GM12865 (cell line): ENCODE results near the gene KIAA0753.
A peak's percentile ranks its signal among the peaks of the same experiment; 100 is the strongest.
"Not testable (repeated sequence)": the region's sequence is repeated elsewhere in the genome, so short reads cannot be mapped to it uniquely, and the experiment has no call there.

Experiments
- DNase-seq: peaks from one replicate; pipeline ENCODE4 v3.0.0; 2010; ENCODE audit warnings: low read depth
- H3K4me3 ChIP-seq: 2 replicates; pipeline ENCODE4 v1.5.1; 2011; ENCODE audit warnings: mild to moderate bottlenecking, low read depth, low read length, control low read depth
- TF ChIP-seq, protein P1 (sequence below): IDR thresholded peaks from 2 replicates; pipeline ENCODE4 v1.5.1; 2011; ENCODE audit warnings: low read length, control low read depth, low read depth, inconsistent platforms; ENCODE audit not compliant: insufficient read depth; ENCODE audit errors: missing control alignments

KIAA0753 gene

DNA sequence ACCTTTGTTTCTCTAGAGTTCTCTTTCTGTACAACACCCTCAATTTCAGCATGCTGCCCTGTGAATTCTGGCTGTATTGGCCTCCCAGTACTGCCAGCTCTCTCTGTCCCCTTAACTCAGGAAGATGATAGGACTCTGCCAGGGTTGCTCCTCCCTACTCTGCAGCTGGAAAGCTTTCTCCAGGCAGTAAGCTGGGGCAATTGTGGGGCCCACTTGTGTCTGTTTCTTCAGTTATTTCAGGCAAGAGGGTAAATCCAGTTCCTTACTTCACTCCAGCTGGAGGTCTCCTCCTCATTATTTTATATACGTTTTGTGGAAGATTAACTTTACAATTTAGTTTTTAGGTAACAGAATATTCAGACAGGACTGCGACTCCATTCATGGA is 20.9 kb upstream of the KIAA0753 start:
- TF ChIP-seq, protein P1, sequence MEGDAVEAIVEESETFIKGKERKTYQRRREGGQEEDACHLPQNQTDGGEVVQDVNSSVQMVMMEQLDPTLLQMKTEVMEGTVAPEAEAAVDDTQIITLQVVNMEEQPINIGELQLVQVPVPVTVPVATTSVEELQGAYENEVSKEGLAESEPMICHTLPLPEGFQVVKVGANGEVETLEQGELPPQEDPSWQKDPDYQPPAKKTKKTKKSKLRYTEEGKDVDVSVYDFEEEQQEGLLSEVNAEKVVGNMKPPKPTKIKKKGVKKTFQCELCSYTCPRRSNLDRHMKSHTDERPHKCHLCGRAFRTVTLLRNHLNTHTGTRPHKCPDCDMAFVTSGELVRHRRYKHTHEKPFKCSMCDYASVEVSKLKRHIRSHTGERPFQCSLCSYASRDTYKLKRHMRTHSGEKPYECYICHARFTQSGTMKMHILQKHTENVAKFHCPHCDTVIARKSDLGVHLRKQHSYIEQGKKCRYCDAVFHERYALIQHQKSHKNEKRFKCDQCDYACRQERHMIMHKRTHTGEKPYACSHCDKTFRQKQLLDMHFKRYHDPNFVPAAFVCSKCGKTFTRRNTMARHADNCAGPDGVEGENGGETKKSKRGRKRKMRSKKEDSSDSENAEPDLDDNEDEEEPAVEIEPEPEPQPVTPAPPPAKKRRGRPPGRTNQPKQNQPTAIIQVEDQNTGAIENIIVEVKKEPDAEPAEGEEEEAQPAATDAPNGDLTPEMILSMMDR: no peak
- no peak for DNase-seq
- H3K4me3 ChIP-seq: no peak overlapping the region

DNA sequence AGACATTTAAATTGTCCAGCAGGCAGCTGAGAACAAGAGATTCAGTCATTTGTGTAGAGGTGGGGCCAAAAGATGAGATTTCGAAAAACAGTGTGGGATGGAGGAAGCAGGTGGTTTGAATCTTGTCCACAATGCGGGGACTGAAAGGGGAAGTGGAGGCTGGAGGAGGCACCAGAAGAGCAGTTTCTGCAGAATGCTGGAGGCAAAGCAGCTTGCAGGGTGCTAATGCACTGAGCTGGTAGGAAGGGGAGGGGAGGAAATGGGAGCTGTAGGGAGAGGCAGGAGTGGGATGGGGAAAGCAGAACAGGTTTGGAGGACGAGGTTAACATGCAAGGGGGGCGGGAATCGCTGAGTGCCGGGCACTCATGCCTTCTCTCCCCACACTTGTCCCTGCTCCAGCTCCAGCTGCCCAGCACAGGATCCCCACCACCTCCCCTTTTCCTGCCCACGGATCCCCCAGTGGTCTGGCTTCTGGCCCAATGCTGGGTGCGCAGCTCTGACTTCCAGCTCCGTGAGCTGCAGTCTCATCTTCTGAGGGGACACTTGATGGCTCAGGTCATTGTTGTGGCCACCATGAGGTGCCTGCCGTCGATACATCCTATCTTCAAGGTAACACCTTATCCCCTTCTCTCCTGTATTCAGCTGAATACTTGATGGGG is 20.4 kb upstream of the KIAA0753 start:
- H3K4me3 ChIP-seq: no peak overlapping the region
- DNase-seq: peak; percentile 81
- TF ChIP-seq, protein P1: no peak

DNA sequence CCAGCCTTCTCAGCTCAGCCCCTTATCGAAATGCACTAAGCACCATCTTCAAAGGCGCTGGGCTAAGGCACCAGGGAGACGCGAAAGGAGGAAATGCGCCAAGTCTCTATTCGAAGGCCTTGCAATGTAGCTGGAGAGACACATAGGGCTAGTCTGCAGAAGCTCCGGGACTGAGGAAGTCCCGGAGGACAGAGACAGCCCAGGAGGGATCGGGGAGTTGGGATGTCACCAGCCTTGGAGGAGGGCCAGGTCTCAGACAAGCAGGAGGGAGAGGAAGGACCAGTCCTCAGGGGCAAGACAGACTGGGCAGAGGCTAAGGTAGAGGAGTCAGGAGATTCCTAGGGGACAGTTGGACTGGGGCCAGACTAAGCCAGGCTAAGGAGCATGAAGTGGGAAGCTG is 19.6 kb upstream of the KIAA0753 start:
- TF ChIP-seq, protein P1: no peak
- no peak for DNase-seq
- H3K4me3 ChIP-seq: no peak overlapping the region

DNA sequence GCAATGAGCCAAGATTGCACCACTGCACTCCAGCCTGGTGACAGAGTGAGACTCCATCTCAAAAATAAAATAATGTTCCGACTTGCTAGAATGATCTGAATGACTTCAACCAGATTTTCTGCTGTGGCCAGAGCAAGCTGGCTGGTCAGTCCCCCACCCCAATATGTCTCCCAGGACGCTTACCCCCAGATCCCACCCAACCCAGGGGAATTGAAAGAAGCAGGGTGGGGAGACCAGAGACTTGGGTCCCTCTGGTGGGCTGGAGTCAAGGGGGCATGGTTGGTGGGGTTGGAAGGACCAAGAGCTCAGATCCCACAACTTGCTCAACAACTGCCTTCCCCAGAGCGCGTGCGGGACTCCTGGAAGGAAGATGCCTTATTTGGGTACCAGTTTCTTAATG is 17.9 kb upstream of the KIAA0753 start:
- DNase-seq, H3K4me3 ChIP-seq: not testable (repeated sequence)

DNA sequence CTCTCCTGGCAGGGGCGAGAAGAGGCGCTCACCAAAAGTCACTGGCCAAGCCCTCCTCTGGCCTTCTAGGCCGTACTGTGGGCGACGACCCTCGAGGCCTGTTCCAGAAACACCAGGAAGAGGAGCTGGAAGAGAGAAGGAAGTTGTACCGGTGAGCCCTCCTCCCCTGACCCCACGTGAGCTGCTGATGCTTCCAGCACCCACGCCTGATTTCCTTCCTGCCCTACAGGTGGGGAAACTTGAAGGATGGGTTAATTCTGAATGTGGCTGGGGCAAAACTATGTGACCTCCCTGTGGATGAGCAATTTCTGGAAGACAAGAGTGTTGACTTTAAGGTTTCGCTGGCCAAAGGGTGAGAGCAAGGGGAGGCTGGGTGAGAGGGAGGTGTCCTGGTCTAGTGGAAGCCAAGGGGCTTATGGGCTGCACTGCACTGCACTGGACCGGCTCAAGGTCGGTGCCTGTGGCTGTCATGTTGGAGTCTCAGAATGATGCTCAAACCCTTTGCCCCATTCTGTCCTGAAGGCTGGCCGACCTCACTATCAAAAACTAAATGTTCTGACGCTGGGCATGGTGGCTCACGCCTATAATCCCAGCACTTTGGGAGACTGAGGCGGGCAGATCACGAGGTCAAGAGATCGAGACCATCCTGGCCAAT is 17.2 kb upstream of the KIAA0753 start:
- peak overlapping the region; percentile 59 for H3K4me3 ChIP-seq
- no peak for DNase-seq
- TF ChIP-seq, protein P1: no peak

DNA sequence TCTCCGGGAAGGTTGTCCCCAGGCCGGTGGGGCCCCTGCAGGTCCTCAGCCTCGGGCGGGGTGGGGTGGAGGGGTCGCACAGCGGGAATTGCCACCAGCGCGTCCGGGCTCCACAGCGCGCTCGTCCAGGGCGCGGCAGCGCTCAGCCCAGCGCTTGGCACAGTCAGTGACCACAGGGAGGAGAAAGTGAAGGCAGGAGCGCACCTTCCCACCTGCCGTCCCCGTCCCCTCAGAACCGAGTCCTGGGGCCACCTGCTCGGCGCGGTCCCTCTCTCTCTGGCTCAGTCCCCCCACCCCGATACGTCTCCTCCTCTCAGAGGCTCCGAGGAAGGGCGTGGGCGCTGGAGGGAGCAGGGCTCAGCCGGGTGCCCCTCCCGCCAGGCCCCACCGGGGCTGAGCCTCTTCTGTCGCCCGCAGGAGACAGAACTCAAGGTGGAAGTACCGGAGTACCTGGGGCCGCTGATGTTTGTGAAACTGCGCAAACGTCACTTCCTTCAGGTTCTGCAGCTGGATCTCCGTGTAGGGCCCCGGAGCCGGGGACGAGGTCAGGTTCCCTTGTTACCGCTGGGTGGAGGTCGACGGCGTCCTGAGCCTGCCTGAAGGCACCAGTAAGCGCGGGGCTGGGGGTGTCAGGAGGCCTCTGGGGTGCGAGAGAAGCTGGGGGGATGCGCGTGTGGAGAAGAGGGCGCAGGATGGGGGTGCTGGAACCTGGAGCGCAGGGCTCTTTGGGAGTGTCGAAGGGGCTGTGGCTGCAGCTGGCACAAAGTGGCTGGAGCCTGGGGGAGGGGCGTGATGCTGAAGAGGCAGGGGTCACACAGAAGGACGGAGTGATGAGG is 16.5 kb upstream of the KIAA0753 start:
- peak; percentile 73 for DNase-seq
- peak overlapping the region; percentile 59 for H3K4me3 ChIP-seq

DNA sequence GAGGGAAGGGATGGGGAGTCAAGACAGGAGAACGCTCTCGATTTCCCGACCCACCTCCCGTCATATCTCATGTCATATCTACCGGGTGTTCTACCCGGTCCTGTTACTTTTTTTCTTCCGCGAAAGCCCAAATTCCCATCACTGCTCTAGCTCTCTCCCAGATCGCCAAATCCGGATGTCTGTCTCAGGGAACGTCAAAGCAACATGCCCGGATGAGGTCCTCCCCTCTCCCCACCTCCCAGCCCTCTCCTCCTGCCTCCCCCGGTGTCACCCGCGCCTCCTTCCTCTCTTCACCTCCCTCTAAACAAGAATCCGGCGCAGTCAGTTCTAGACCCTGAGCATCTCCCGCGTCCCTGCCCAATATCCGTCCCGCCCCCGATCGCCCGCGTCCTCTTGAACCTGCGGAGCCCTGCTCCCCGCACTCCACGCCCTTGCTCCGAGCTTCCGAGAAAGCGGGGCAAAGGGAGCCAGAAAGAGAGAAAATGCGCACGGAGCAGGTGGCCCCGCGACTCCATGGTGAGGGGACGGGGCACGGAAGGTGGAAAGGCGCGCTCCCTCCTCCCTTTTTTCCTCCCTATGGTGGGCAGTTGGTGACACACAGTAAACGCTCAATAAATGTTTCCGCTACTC is 15.3 kb upstream of the KIAA0753 start:
- not testable (repeated sequence) for DNase-seq, H3K4me3 ChIP-seq
